RCC 7860 (cell line): Measurements from ENCODE around the gene RAP1GDS1.
"Not testable (repeated sequence)": the region's sequence is repeated elsewhere in the genome, so short reads cannot be mapped to it uniquely, and the experiment has no call there.

Source experiments
- DNase-seq: peaks from one replicate; pipeline ENCODE4 v3.0.0-alpha.2; 2015; ENCODE audit warnings: low spot score
- FAIRE-seq: peaks from 2 replicates; lab custom pipeline; 2012; peaks lifted over from hg19 to GRCh38; lab: Jason Lieb, UNC

RAP1GDS1 gene

DNA sequence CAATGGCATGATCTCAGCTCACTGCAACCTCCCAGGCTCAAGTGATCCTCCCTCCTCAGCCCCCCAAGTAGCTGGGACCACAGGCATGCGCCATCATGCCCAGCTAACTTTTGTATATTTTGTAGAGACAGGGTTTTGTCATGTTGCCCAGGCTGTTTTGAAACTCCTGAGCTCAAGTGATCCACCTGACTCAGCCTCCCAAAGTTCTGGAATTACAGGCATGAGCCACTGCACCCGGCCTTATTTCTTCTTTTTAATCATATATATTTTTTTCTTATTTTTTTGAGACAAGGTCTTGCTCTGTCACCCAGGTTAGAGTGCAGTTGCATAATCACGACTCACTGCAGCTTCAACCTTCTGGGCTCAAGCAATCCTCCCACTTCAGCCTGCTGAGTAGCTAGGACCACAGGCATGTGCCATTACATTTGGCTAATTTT, 213.2 kb downstream of the RAP1GDS1 start:
- DNase-seq: peak; percentile 71
- FAIRE-seq: peak; percentile 67

- DNase-seq (no peak), FAIRE-seq (no peak)
Measured at GRCh38 chr4:98476891-98477290, 215.7 kb downstream of the RAP1GDS1 start.

DNA sequence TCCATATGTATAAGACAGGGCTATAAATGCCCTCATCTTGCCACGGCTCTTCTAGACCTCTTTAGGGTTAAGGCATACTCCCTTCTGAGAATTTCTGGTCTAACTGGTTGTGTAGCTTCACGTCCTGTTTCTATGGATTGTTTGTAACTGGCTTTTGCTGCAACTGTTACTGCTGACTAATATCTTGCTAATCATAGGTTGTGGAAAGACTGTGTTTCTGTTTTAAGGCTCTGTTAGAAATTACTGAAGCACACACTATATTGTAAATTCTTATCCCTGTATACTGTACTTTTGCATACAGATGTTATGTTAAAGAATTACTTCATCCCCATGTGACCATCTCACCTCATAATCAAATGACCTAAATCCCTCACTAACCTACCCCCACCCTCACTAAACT, 218.4 kb downstream of the RAP1GDS1 start:
- not testable (repeated sequence) for FAIRE-seq, DNase-seq

DNA sequence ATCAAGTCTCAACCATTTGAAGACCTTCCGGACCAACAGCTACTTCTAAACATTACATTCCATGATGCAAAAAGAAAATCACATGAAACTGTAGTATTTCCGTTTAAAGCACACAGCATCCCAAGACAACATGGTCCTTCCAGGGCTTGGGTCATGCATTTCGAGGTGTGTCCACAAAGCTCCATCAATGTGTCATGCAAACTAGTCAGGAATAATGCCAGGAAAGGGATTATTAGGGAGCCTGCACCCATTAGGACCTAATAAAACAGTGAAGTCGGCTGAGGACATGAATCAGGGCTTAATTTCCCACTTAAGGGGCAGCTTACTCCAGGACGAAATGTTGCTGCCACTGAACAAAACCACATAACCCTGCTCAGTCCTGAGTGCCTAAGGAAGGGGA, 219.4 kb downstream of the RAP1GDS1 start:
- FAIRE-seq: no peak
- DNase-seq: no peak

- no peak for DNase-seq
- no peak for FAIRE-seq
Measured at GRCh38 chr4:98481167-98481566, 220.0 kb downstream of the RAP1GDS1 start.

DNA sequence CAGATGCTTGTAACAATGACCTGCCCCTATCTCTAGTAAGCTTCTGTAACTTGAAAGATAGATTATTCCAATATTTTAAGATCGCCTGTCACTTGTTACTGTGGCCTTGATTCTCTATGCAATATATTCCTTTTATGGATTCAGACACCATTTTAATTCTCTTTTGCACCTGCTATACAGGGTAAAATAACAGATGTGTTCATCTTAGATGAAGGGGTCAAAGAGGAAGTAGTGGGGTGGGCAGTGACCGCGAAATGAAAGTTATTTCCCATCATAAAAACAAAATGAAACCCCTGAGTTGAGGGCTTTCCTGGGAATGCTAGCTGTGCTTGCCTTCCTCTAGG, 221.3 kb downstream of the RAP1GDS1 start:
- DNase-seq: no peak
- no peak for FAIRE-seq

DNA sequence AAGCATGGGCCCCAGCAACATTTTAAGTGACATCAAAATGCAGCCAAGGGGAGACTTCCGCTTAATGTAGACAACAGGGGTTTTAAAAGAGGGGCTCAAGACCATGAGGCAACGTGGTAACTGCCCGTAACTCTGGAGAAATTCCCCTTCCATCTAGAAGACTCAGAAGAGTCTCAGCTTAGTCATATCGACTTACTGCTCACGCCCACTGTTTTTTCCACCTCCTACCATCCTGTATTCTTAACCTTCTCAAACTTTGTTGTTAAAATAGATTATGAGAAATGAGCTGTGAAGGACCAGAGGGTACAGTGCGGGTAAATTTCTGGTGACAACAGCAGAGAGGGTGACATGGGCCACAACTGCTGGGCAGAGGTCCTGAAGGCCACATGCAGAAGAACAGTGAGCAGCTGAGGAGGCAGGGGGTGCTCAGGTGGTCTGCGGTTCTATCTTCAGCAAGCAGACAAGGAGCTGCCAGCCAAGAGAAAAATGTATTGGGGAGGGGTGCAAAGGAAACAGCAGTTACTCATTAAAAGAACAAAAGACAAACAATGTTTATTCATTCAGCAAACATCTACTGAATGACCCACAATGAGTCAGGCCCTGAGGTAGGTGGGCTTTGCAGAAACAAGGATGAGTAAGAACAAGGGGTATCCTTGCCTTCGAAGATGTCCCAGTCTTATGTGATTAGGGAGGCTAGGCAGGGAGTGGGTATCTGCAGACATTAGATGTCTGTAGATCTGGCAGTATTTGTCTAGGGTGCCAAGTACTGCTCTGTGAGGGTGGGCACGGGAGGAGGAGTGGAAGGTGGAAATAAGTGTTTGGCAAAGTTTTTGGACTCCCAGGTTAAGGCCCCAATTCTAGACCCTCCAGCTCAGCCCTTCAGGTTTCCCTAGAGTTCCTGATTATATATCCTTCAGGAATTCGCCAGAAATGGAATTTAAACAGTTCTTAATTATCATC, 221.9 kb downstream of the RAP1GDS1 start:
- DNase-seq (peak; percentile 75), FAIRE-seq (peak; percentile 66)

GRCh38 chr4:98484031-98484430, 222.8 kb downstream of the RAP1GDS1 start:
- peak; percentile 26 for DNase-seq
- FAIRE-seq: peak; percentile 57

DNA sequence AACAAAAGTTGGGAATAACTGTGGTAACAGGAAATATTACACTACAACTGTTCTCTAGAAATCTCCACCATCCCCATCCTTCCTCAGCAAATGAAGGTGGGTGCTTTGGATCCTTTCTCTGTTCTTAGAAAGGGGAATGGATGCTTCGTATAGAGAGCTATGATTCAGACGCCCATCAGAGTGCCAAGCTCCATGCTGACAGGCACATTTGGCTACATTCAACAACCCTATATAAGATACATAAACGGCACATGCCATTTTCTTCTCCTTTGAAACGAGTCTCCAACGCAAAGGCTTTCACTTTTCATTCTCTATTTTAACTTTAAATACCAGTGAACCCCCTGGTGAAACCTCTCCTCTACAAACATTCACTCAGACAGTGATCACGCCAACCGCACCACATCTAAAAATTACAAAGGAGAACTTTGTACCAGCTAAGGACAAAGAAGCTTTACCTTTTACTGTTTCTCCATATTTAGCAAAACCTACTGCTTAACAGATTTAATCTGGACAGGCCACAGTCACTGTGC, 224.7 kb downstream of the RAP1GDS1 start:
- FAIRE-seq (no peak), DNase-seq (no peak)

- FAIRE-seq (no peak), DNase-seq (no peak)
Measured at GRCh38 chr4:98490251-98490650, 229.1 kb downstream of the RAP1GDS1 start.

GRCh38 chr4:98491899-98492559, 230.8 kb downstream of the RAP1GDS1 start:
- DNase-seq: no peak
- FAIRE-seq: no peak

- no peak for FAIRE-seq
- DNase-seq: no peak
Measured at GRCh38 chr4:98493296-98493695, 232.1 kb downstream of the RAP1GDS1 start.
